Hematopoietic multipotent progenitor cell treated with erythropoietin and hydrocortisone succinate and interleukin-3 and kit ligand, for 17 days (in vitro differentiated cells): Measurements from ENCODE around the gene FAM216A.
"Not testable (repeated sequence)": the region's sequence is repeated elsewhere in the genome, so short reads cannot be mapped to it uniquely, and the experiment has no call there.

Source experiments
- DNase-seq: peaks from one replicate; pipeline ENCODE4 v3.0.0-alpha.2; 2015; ENCODE audit warnings: low spot score

The FAM216A gene

GRCh38 chr12:110501399-110501751, 32.7 kb downstream of the FAM216A start:
- DNase-seq = no peak

GRCh38 chr12:110501752-110502738, 33.4 kb downstream of the FAM216A start, which contains the start of the genes RAD9B and VPS29:
Gene RAD9B (plus strand): TSS chr12:110502331. CDS start chr12:110502338, 7 bp downstream.
Gene VPS29 (minus strand): TSS chr12:110502111. CDS start chr12:110502051, 60 bp downstream.
- DNase-seq = peak; percentile 89

- no peak for DNase-seq
These were observed 34.8 kb downstream of the FAM216A start for GRCh38 chr12:110503432-110503831.

- DNase-seq = no peak
These were observed 36.7 kb downstream of the FAM216A start for GRCh38 chr12:110505332-110505731.

- DNase-seq = no peak
These were observed 39.5 kb downstream of the FAM216A start for GRCh38 chr12:110508071-110508586.

- DNase-seq = no peak
These were observed 45.2 kb downstream of the FAM216A start for GRCh38 chr12:110513842-110514241.

- no peak for DNase-seq
These were observed 45.7 kb downstream of the FAM216A start for GRCh38 chr12:110514363-110514762.

- no peak for DNase-seq
These were observed 48.4 kb downstream of the FAM216A start for GRCh38 chr12:110516995-110517394.

GRCh38 chr12:110518014-110518413, 49.4 kb downstream of the FAM216A start:
- not testable (repeated sequence) for DNase-seq

- DNase-seq = not testable (repeated sequence)
These were observed 52.4 kb downstream of the FAM216A start for GRCh38 chr12:110520876-110521712.

GRCh38 chr12:110528277-110528839, 59.7 kb downstream of the FAM216A start:
- no peak for DNase-seq

- no peak for DNase-seq
These were observed 61.9 kb downstream of the FAM216A start for GRCh38 chr12:110530511-110530910.

- DNase-seq = no peak
These were observed 63.2 kb downstream of the FAM216A start for GRCh38 chr12:110531741-110532333.

GRCh38 chr12:110532644-110533043, 64.0 kb downstream of the FAM216A start:
- DNase-seq = no peak

GRCh38 chr12:110533607-110534006, 65.0 kb downstream of the FAM216A start:
- DNase-seq = no peak

GRCh38 chr12:110534811-110535210, 66.2 kb downstream of the FAM216A start:
- no peak for DNase-seq

GRCh38 chr12:110536834-110537604, 68.4 kb downstream of the FAM216A start:
- no peak for DNase-seq

GRCh38 chr12:110537605-110538409, 69.2 kb downstream of the FAM216A start:
- DNase-seq = no peak

GRCh38 chr12:110538869-110539622, 70.4 kb downstream of the FAM216A start:
- DNase-seq = no peak
